ENCODE measurements around the gene TLX2. TPM values are rescaled to one million over a fixed set of nuclear protein-coding genes. Genes with fewer than 3 reads are reported as not detected.

The TLX2 gene
- total and polyA plus RNA-seq, 2 of the 8 experiments (the other 6 are each of a cell fraction or from before 2014, with no cell fraction given) = 0.06 to 0.17 TPM

DNA sequence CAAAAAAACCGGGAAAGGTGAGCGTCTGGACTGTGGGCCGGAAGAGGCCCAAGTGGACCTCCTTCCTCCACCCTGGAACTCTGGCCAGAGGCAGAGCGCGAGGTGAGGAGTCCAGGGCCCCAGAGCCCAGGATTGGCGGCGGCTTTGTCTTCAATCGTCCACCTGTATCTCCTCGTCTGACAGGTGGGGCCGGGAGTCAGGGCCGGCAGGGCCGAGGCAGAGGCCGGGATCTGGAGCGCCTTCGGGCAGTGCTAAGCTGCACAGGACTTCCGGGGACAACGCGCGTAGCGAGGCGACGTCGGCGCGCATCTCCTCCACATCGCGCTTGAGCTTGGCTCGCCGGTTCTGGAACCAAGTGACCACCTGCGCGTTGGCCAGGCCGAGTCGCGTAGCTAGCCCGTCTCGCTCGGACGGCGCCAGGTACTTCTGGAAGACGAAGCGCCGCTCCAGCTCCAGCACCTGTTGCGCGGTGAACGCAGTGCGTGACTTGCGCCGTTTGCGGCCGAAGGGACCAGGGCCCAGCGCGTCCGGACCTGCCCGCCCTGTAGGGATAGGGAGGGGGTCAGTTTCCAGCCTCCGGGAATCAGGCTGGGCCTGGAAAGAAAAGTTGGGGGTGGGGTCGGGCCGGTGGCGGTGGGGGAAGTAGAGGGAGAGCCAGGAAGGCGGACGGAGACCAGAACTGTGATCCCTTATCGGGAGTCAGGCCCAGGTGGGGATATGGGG, 16.3 kb upstream of the TLX2 start:
- H3K23ac ChIP-seq (ENCODE audit: insufficient read length) = no peak overlapping the region
- ChIA-PET CTCF (ENCODE audit: partially characterized antibody) (interaction anchor here (0.9 to 5.1 kb wide), 5 partner anchors 13 to 89 kb away, joined by 3 to 24 read pairs (median 8); partner anchors contain the start of genes CCDC142 and TTC31), POLR2A (ENCODE audit: partially characterized antibody) (interaction anchor here (0.6 to 9.4 kb wide), 16 partner anchors 9 to 496 kb away, joined by 3 to 73 read pairs (median 5); partner anchors contain the start of genes AUP1, CCDC142, DQX1 and HTRA2)
- H3K79me2 ChIP-seq (ENCODE audit: control insufficient read depth in 1 of 2, insufficient read depth in 2 of 2, low read length in 2 of 2) = no peaks in the 10 kb centered on the region
- DNase-seq (ENCODE audit: low read depth in 1 of 2, low spot score in 2 of 2) (peak in 1 of 2 experiments; percentile 79), FAIRE-seq (no peak)
- H2BK20ac ChIP-seq (ENCODE audit: low read length) = no peak overlapping the region; the same call in 1 of the 2 replicates
- no peaks in the 10 kb centered on the region for H3K79me1 ChIP-seq (ENCODE audit: low read depth, low read length)
- H4K5ac ChIP-seq (ENCODE audit: insufficient read length, low read depth, low read length) = no peak overlapping the region
- no peak overlapping the region for H2AK5ac ChIP-seq (ENCODE audit: low read depth, low read length)
- peak overlapping the region; percentile 96 for H3K18ac ChIP-seq (ENCODE audit: extremely low read depth, low read length)
- H3K4ac ChIP-seq (replicated peaks; ENCODE audit: insufficient read length, low read depth, low read length) = no peak overlapping the region
- peak overlapping the region; percentile 72; the same call in 1 of the 2 replicates for H2BK15ac ChIP-seq (ENCODE audit: low read length)
- H3K4me2 ChIP-seq (ENCODE audit: insufficient read depth in 1 of 2, low read depth in 2 of 2, low read length in 2 of 2) = peak overlapping the region; percentile 78 to 97
- WGBS, 2 experiments (ENCODE audit: extremely low coverage in 1 of 2, insufficient coverage in 1 of 2, insufficient read length in 1 of 2, insufficient replicate concordance in 2 of 2, low coverage in 1 of 2, low lambda C conversion rate in 2 of 2, missing lambda C conversion rate in 1 of 2) = 4% methylated on average over 51 of the region's 61 CpGs; no CpG with 5 or more reads in 1 of the 2 experiments
- peak overlapping the region in 1 of 4 experiments; percentile 25; a peak in 3 of 7 replicates for H3K9ac ChIP-seq (replicated peaks in 1 of 4; ENCODE audit: extremely low read depth in 1 of 4, low read depth in 3 of 4, low read length in 3 of 4)
- peaks cover 7 to 47% (median 26%) of the 10 kb centered on the region in 4 experiments for H3K4me1 ChIP-seq (replicated peaks in 1 of 4; ENCODE audit: control insufficient read depth in 3 of 4, insufficient read depth in 4 of 4, low read length in 3 of 4)
- peak overlapping the region; percentile 95; the same call in 1 of the 2 replicates for H2BK12ac ChIP-seq (ENCODE audit: low read depth, low read length)
- H3K36me3 ChIP-seq (ENCODE audit: control insufficient read depth in 2 of 4, insufficient read depth in 4 of 4, low read length in 3 of 4) = peaks cover 0 to 1% (median 0%) of the 10 kb centered on the region in 4 experiments; a peak in 2 of 8 replicates
- H3K14ac ChIP-seq (ENCODE audit: insufficient read length) = no peak overlapping the region
- H4K20me1 ChIP-seq (replicated peaks in 1 of 2; ENCODE audit: control insufficient read depth in 1 of 2, insufficient read depth in 2 of 2, low read length in 2 of 2) = peaks cover 0 to 16% of the 10 kb centered on the region in 2 experiments
- H2AFZ ChIP-seq (ENCODE audit: low read length) = peak overlapping the region; percentile 57; the same call in 1 of the 2 replicates
- H3K9me3 ChIP-seq (ENCODE audit: insufficient read depth in 2 of 2, low read depth in 1 of 2, low read length in 1 of 2) = no peaks in the 10 kb centered on the region
- peaks cover 24% of the 10 kb centered on the region; the same call in 1 of the 2 replicates for H3K23me2 ChIP-seq (ENCODE audit: low read depth, low read length)
- peak overlapping the region; percentile 26; the same call in 1 of the 2 replicates for H2BK5ac ChIP-seq (ENCODE audit: low read depth, low read length)
- peak overlapping the region; percentile 75 for H4K8ac ChIP-seq (ENCODE audit: extremely low read depth, insufficient read depth, low read length)
- H3K27me3 ChIP-seq (replicated peaks in 1 of 4; ENCODE audit: control insufficient read depth in 3 of 4, extremely low read depth in 1 of 4, insufficient read depth in 3 of 4, low read length in 3 of 4) = peaks cover 68 to 81% (median 79%) of the 10 kb centered on the region in 4 experiments
- no peak overlapping the region for H3K56ac ChIP-seq (replicated peaks; ENCODE audit: insufficient read length, low read depth, low read length)
- H2BK120ac ChIP-seq (replicated peaks; ENCODE audit: low read depth, low read length) = no peak overlapping the region
- no peak overlapping the region for H3K27ac ChIP-seq (ENCODE audit: low read depth, low read length)
- no peak overlapping the region for H4K91ac ChIP-seq (replicated peaks; ENCODE audit: insufficient read length, low read length)
- H3K4me3 ChIP-seq (ENCODE audit: extremely low read depth in 1 of 4, insufficient read depth in 2 of 4, low read depth in 3 of 4, low read length in 4 of 4) = peak overlapping the region; percentile 20 to 57 (median 46)
- TF ChIP-seq MAX (IDR thresholded peaks at IDR 0.05) (peak; percentile 53; the same call in 1 of the 2 replicates), SP2 (IDR thresholded peaks at IDR 0.05; ENCODE audit: low read length) (no peak), CHD2 (IDR thresholded peaks at IDR 0.05; ENCODE audit: low read length) (no peak), POLR2A (IDR thresholded peaks at IDR 0.05; ENCODE audit: control extremely low read depth in 1 of 2, low read depth in 2 of 2, low read length in 2 of 2) (no peak), CBX8 (IDR thresholded peaks at IDR 0.05; ENCODE audit: borderline replicate concordance, low read depth, low read length) (no peak; the same call in 1 of the 2 replicates), POLR2AphosphoS5 (IDR thresholded peaks at IDR 0.05; ENCODE audit: low read depth, low read length) (no peak; the same call in 1 of the 2 replicates), CREB1 (IDR thresholded peaks at IDR 0.05) (peak; percentile 62; the same call in 1 of the 2 replicates), RAD21 (IDR thresholded peaks at IDR 0.05 in 1 of 2, conservative IDR thresholded peaks at IDR 0.05 in 1 of 2; ENCODE audit: low read depth in 2 of 2, low read length in 2 of 2) (no peak), SRF (IDR thresholded peaks at IDR 0.05; ENCODE audit: low read depth, low read length) (no peak), KDM4A (IDR thresholded peaks at IDR 0.05; ENCODE audit: low read depth, low read length, severe bottlenecking) (no peak), BCL11A (IDR thresholded peaks at IDR 0.05; ENCODE audit: low read depth in 2 of 2, low read length in 2 of 2) (no peak), CEBPB (IDR thresholded peaks at IDR 0.05; ENCODE audit: low read depth, low read length) (no peak)

All from H1 (cell line).